ENCODE results near the gene MPZL1.

DNA sequence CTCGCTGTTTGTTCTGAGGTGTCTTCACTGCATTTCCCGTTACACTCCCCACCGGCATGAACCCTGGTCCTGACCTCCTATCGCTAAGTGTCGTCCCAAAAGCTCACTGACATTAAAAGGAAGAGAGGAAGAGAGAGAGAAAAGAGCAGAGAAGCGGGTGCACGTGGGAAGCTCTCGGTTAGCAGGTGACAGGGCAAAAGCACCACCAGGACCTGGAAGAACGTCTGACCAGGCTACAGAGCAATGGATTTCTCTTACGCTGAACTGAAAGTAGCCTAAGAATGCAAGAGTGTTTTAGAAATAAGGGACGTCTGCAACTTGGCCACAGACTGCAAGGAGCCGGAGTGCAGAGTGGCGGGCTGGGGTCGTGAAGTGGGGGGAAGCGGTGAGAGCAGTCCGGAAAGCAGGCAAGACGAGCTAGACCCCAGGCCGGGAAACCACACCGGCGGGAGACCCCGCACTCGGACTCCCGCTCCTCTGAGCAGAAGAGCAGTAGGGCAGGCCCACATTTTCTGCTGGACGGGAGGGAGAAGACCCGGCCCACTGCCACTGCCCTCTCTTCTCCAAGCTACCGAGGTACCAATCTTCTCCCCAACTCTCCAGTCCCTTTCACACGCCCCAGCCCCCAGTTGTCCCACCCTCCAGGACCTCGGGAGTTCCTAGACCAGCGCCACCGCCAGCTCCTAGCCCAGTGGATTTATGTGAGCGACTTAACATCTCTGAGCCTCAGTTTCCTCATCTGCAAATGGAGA is 8.3 kb upstream of the MPZL1 start:
- TF ChIP-seq, protein P1, sequence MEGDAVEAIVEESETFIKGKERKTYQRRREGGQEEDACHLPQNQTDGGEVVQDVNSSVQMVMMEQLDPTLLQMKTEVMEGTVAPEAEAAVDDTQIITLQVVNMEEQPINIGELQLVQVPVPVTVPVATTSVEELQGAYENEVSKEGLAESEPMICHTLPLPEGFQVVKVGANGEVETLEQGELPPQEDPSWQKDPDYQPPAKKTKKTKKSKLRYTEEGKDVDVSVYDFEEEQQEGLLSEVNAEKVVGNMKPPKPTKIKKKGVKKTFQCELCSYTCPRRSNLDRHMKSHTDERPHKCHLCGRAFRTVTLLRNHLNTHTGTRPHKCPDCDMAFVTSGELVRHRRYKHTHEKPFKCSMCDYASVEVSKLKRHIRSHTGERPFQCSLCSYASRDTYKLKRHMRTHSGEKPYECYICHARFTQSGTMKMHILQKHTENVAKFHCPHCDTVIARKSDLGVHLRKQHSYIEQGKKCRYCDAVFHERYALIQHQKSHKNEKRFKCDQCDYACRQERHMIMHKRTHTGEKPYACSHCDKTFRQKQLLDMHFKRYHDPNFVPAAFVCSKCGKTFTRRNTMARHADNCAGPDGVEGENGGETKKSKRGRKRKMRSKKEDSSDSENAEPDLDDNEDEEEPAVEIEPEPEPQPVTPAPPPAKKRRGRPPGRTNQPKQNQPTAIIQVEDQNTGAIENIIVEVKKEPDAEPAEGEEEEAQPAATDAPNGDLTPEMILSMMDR (IDR thresholded peaks at IDR 0.05; ENCODE audit: low read depth, low read length, missing input control) = no peak
- TF ChIP-seq, protein P2, sequence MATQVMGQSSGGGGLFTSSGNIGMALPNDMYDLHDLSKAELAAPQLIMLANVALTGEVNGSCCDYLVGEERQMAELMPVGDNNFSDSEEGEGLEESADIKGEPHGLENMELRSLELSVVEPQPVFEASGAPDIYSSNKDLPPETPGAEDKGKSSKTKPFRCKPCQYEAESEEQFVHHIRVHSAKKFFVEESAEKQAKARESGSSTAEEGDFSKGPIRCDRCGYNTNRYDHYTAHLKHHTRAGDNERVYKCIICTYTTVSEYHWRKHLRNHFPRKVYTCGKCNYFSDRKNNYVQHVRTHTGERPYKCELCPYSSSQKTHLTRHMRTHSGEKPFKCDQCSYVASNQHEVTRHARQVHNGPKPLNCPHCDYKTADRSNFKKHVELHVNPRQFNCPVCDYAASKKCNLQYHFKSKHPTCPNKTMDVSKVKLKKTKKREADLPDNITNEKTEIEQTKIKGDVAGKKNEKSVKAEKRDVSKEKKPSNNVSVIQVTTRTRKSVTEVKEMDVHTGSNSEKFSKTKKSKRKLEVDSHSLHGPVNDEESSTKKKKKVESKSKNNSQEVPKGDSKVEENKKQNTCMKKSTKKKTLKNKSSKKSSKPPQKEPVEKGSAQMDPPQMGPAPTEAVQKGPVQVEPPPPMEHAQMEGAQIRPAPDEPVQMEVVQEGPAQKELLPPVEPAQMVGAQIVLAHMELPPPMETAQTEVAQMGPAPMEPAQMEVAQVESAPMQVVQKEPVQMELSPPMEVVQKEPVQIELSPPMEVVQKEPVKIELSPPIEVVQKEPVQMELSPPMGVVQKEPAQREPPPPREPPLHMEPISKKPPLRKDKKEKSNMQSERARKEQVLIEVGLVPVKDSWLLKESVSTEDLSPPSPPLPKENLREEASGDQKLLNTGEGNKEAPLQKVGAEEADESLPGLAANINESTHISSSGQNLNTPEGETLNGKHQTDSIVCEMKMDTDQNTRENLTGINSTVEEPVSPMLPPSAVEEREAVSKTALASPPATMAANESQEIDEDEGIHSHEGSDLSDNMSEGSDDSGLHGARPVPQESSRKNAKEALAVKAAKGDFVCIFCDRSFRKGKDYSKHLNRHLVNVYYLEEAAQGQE (IDR thresholded peaks at IDR 0.05) = no peak
- TF ChIP-seq RXRA (IDR thresholded peaks at IDR 0.05) (no peak), FOXA1 (IDR thresholded peaks at IDR 0.05) (no peak), TAF1 (conservative IDR thresholded peaks at IDR 0.05) (no peak), GABPA (IDR thresholded peaks at IDR 0.05 in 1 of 2, conservative IDR thresholded peaks at IDR 0.05 in 1 of 2) (no peak), SP1 (IDR thresholded peaks at IDR 0.05) (peak; percentile 8)
- TF ChIP-seq, protein P3, sequence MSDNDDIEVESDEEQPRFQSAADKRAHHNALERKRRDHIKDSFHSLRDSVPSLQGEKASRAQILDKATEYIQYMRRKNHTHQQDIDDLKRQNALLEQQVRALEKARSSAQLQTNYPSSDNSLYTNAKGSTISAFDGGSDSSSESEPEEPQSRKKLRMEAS (IDR thresholded peaks at IDR 0.05) = no peak

Measured in liver (tissue), 3 donors.